HG02981 (cell line): ENCODE measurements around the gene RHO.
"Not testable (repeated sequence)": the region's sequence is repeated elsewhere in the genome, so short reads cannot be mapped to it uniquely, and the experiment has no call there.

Experiments used
- ATAC-seq: cut with Tn5 transposase; IDR thresholded peaks from one replicate; pipeline ENCODE4 v1.9.1; 2021; ENCODE audit warnings: mild to moderate bottlenecking, moderate library complexity; ENCODE audit not compliant: unreplicated experiment

Gene RHO

DNA sequence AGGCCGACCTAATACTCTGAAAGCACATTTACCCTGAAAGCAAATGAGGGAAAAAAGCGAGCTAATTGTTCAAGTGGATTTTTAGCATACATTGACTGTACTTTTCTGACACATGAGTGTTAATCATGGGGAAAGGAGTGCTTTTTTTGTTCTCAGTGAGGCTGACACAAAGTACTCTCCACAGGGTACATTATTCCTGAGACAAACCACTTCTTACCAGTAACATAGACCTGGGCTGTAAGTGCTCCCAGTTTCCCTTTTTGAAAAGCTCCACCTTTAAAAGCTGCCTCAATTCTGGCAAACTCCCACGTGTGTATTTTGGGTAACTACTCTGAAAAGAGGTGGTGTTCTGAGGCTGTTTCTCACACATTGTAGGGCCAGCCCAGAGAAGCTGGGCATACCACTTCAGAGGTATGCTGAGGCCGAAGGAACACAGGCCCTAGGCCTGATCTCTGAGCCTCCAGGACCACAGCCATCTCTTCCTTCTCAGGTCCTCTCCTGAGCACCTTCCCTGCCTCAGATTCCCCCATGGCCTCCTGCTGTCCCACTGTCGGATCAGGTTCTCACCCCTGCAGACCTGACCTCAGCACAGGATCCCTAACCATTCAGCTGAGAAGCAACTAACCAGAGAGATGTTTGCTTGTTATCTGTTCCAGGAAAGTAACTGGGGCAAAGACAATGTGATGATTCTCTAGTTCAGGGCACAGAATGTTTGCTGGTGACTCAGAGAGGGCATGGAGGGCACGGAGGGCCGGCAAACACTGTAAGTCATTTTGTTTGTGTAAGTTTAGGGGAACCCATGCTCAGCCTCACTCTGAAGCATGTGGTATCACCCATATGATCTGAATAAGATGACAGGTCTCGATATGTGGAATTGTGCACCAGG, 29.6 kb upstream of the RHO start:
- not testable (repeated sequence) for ATAC-seq

DNA sequence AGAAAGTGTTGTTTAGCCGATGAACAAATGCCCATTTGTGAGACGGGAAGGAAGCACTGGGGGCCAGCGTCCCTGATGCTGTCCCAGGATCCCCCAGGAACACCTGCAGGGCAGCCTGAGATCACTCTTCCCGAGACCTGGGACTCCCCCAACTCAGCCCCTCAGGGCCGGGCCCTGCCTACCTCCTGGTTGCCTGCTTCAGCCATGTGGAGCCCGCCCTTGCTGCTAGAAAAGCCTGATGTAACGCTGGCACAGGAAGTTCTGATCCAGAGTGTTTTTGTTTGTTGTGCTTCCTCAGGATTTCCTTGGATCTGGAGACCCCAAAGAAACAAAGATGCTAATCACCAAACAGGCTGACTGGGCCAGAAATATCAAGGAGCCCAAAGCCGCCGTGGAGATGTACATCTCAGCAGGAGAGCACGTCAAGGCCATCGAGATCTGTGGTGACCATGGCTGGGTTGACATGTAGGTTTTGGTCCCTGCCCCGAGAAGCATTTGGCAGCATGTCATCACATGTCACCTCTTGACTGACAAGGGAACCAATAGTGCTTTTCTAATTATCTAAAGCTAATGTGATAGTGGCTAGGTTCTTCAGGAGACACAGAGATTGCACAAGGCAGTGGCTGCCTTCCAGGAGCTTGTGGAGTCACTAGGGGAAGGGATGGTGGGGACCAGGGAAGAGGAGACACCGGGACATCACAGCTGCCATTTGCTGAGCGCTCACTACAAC, 28.7 kb upstream of the RHO start:
- ATAC-seq, result not testable (repeated sequence)

DNA sequence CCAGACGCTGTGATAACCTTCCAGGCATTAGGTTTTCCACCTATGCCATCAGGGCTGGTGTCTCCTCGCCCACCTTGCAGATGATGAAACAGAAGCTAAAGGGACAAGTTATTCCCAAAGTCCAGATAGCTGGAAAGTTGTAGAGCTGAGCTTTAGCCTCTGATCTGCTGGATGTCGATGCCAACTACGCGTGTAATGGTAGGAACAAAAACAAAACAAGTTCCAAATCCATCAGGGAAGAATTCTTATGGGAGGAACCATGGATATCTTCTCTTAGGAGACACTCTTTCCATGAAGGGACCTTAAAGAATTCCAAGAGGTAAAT, 28.1 kb upstream of the RHO start:
- no peak for ATAC-seq

DNA sequence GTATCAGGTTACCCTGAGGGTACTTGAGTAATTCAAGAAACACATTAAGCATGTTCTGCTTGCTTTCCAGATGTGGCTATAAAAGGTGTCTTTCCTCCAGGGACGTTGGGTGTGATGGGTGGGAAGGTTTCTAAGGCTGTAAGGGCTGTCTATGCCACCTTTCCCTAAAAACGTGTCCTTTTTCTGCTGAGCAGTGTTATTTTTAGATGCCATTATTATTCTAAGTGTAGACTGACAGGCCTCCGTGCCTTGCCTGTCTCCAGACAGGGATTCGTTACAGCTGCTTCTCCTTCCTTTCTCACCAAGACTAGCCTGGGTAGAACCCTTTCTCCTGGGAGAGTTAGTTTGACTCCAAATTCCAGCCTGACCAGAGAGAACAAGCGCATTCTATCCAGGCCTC, 26.8 kb upstream of the RHO start:
- ATAC-seq, result no peak

DNA sequence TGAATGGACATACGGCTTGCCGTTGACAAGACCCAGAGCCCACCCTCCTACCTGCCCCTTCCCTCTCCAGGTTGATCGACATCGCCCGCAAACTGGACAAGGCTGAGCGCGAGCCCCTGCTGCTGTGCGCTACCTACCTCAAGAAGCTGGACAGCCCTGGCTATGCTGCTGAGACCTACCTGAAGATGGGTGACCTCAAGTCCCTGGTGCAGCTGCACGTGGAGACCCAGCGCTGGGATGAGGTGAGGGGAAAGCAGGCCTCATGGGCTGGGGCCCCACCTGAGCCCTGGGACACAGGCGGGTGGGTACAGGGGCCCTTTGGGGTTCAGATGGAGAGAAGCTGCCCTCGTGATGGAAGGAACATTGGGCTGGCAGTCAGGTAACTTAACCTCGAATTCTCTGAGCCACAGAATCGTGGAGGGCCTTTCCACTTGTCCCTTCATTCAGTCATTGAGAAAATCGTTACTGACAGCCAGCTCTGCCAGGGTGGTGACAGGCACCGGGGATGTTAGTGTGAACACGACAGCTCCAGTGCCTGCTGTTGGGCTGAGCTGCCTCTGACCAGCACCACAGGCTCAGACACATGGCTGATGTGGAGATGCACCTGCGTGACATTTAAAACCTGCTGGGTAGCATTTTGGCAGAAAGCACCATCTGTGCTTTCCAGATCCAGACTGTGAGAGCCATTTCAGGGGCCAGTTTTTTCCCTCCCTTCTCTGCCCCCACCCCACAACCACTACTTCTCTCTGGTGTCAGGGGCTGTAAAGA, 25.6 kb upstream of the RHO start:
- no peak for ATAC-seq

DNA sequence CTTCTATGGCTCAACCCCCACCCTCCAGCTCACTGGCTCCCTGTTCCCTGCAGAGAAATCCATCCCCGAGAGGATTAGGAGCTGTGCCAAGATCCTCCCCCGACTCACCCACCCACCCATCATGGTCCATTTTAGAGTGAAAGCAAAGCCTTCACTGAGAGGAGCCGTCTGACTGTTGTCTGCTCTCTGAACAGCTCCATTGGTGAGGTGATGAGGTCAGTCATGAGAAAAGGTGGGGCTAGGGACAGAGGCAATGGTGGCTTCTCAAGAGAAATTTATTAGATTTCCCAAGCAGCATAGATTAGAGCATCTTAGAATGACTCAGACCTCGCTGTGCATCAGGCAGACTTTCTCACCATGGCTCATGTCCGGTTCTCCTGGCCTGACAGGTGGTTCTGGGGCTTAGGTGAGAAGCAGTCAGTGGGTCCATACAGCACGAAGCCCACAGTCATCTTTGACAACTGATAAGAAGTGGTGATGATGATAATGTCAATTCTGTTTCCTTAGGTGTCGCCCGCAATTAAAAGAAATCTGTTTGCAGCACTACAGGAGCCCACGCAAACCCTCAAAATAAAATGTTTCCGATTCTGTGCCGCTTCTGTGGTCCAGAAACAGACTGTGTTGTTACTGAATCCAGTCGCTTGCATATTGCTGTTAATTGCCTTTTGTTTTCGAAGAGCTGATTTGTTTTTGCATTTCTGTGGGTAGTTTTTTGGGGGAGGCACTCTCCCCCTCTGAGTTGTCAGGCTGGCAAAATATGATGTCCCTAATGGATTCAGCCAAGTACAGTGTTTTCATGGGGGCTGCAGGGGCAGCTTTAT, 24.8 kb upstream of the RHO start:
- no peak for ATAC-seq

DNA sequence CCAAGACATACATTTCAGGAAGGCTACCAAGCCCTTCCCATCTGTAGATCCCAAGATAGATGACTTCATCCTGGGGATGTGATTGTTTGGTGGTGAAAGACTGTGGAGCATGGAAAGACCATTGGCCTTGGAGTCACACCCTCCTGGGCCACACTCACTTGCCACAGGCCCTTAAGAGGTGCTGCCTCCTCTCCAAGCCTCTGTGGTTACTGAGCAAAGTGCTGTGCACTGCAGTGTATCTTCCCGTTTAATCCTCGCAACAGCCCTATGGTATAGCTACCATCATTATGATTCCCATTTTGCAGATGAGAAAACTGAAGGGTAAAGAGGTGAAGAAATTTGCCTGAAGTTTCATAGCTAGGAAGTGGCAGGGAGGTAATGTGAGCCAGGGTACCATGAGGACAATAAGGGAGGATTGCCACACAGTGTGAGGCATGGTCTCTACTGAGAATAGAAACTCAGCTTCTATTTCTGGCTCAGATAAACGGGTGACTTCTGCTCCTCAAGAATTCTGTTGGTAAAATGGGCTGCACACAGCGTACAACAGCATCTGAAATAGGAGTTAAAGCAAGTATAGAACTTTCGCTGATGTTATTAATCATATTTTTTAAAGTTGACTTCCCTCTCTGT, 23.9 kb upstream of the RHO start:
- ATAC-seq, result no peak

DNA sequence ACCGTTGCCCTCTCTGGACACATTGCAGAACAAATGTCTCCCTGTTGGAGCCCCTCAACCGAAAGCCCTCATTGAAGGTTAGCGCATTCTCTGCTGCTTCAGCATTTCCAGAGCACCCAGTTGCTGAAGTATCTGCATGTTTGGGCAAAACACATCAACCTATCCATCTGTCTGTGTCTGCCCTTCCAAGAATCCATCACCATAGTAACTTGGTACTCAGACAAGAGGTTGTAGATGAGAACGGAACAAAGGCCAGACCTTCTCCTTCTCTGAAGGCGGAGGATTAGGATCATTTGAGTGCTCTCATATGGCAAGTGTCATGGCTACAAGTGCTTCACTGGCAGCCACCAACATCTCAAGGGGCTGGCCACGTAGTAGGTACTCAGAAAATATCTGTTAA, 23.1 kb upstream of the RHO start:
- ATAC-seq, result no peak

DNA sequence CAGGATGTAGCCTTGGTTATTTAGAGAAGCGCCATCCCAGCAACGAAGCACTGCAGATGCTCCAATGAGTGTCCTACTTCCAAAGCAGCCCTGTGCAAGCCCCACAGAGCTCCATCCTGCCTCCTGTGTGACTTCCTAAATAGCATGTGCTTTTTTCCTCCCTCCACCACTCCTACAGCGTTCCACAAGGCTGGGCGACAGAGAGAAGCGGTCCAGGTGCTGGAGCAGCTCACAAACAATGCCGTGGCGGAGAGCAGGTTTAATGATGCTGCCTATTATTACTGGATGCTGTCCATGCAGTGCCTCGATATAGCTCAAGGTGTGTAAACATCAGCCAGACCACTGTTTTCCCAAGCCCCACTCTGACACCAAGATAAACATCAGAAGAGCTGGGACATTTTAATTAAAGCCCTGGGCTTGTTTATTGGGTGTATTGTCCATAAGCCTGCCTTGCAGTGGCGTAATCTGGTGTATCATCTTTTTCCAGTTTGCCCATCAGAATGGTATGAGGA, 22.2 kb upstream of the RHO start:
- no peak for ATAC-seq

DNA sequence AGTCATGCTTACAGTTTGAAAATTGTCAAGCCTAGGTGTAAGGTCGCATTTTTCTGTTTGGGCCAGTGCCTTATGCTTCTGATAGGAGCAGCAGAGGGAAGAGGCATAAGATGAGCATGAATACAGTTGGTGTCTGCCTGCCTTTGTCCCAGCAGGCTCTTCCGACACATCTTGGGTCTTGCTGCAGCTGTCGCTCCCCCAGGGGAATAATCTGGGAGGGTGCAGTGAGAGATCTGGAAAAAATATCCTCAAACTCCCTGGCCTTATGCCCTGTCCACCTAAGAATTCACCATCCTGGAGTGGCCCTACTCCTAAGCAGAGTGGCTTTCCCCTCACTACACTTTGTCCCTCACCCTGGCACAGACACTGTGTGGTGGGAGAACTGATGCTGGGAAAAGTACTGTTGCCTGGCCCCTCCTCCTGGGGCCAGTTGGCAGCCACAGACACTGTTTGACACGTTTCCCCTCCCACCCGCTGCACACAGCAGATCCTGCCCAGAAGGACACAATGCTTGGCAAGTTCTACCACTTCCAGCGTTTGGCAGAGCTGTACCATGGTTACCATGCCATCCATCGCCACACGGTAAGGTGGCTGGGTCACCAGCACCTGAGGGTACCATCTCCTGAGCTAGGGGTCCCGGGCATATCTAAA, 21.1 kb upstream of the RHO start:
- no peak for ATAC-seq

DNA sequence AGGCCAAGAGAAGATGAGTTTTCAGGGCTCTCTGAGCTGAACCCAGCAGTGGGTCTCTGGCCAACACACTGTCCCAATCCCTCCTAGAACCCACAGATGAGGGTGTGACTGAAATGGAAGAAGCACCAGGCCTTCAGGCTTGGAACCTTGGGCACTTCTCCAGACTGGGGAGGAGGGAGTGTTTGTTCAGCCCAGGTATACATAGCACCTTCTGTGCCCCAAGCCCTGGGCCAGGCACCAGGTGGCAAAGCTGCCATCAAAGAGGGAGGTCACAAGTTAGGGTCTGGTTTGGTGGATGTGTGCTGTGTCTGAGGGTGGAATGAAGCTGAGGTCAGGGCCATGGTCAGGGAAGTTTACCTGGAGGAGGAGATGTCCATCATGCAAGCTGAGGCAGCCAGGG, 15.8 kb upstream of the RHO start:
- ATAC-seq, result no peak

DNA sequence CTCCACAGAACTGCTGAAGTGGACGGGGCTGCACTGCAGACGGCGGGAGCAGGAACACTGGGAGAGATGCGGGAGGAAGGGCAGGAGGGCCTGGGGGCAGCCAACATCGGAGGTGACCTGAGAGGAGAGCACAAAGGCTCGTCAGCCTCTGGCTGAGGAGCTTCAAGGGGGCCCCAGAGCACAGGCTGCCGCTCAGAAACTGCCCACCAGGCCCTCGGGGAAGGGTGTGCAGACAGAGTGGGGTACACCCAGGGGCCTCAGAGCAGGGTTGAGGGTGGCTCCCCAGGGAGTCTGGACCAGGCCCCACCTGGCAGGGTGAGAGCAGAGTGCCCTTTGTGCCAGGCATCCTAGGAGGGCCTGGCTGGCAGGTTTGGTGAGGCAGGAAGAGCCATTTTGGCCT, 14.7 kb upstream of the RHO start:
- ATAC-seq, result no peak

DNA sequence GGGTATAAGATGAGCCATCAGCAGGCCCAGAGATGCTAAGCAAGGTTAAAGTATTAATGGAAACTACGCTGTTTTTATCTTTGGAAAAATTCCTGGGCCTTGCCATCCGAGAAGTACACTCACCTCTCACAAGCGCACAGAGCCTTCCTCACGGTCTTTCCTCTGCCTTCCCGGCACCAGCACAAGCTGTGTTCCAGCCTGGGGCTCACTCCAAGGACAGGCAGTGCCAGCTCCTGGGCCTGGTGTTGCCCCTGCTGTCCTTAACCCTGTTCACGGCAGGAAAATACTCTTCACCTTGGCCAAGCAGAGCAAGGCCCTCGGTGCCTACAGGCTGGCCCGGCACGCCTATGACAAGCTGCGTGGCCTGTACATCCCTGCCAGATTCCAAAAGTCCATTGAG, 14.3 kb upstream of the RHO start:
- no peak for ATAC-seq

DNA sequence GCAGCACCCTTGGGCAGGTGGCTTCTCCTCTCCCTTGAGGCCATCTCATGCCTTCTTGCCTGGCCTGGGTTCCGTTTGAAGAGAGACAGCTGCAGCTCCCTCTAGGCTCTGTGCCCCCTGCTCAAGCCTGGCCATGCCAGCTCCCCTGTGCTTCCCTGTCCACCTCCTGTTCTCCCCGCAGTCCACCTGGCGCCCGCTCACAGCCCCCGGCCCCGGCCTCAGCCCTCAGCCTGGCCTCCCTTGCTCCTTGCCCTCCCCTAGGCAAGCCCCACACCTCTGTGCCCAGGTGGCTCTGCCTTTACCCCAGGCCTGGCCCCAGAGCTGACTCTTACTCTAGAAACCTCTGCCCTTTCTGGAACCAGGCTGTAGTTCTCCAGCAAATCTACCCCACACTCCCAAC, 13.9 kb upstream of the RHO start:
- no peak for ATAC-seq

DNA sequence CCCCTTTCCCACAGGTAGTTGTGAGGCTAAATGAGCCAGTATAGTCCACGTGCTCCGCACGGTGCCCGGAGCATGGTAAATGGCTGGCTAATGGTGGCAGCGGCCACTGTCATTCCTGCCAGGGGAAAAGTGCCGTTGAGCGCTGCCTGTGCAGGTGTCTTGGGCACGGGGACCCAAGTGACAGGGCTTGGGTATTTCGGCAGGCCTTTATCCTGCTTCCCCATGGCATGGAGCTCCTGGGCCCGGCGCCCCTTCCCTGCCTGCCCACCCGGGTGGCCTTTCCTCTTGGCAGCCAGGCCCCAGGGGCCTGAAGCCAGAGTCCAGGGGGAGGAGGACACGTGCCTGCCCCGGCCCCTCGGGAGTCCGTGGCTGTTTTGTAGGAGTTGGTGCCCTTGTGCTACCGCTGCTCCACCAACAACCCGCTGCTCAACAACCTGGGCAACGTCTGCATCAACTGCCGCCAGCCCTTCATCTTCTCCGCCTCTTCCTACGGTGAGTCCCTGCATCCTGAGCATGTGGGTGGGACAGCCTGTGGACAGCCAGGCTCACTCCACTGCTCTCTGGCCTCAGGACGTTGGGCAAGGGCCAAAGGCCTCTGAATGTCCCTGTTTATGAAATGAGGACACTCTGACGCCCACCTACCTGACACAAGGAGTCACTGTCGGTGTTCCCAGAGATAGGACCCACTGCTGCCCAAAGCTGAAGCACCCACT, 13.2 kb upstream of the RHO start:
- ATAC-seq, result not testable (repeated sequence)

DNA sequence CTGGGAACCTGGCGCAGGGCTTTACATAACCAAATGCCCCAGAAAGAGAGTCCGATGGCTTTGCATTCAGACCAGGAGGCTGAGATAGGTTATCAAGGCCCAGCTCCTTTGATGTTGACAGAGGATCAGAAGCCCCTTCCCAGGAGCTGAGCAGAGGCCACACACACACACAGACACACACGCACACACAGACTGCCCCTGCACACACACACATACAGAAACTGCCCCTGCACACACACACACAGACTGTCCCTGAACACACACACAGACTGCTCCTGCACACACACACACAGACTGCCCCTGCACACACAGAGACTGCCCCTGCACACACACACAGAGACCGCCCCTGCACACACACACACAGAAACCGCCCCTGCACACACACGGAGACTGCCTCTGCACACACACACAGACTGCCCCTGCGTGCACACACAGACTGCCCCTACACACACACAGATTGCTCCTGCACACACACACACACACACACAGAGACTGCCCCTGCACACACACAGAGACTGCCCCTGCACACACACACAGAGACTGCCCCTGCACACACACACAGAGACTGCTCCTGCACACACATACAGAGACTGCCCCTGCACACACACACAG, 12.5 kb upstream of the RHO start:
- not testable (repeated sequence) for ATAC-seq

DNA sequence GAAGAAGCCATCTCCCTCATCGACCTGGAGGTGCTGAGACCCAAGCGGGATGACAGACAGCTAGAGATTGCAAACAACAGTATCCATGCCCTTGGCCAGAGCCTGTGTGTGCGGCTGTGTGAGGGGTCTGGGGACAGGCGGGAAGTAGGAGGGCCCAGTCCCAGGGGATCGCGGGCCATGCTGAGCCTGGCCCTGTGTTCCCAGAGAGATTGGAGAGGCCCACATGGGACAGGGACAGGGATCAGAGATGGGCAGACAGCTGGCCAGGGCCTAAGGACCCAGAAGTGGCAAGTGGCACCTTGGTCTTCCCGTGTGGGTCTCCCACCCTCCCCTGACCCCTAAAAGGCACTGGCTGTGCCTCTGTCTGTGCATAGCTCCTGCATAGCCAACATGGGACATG, 10.9 kb upstream of the RHO start:
- no peak for ATAC-seq

DNA sequence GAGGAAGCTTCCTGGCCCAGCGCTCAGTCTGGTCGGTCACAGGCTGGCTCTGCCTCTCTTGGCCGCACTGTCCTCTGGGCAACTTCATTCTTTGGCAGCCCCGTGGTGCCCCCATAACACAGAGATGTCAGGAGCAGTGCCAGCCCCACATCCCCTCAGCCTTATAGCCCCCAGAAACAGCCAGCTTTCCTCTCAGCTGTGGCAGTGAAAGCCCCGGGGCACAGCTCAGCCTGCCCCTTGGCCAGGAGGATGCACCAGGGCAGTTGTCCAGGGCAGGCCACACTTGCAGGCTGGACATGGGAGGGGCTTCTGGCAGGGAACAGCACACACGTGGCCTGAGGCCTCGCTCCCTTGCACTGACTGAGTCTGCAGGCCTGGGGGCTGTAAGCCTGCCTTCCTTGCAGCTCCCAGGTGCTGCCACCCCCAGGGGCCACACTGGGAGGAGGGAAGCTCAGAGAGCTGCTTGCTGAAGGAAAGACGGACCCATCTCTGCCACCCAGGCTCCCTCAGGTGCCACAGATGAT, 10.3 kb upstream of the RHO start:
- ATAC-seq, result no peak
